K562 (cell line): ENCODE data around the gene TFPT. TPM values are rescaled to one million over a fixed set of nuclear protein-coding genes. Genes with fewer than 3 reads are reported as not detected.
A peak's percentile ranks its signal among the peaks of the same experiment; 100 is the strongest.

Source experiments
- ATAC-seq: fragments of 200-7000 bp; cut with Tn5 transposase; 3 replicates; pipeline ENCODE4 v1.9.1; 2020; ENCODE audit warnings: moderate library complexity
- BruUV-seq: library from RNA; stranded (reverse); fragments of 400-500 nt; replicated peaks from 2 replicates; lab custom pipeline; 2021; lab: Mats Ljungman, UMichigan
- CTCF ChIA-PET: fragments of 300-600 bp; formaldehyde crosslinking; extraction: SDS; loops from one replicate; lab custom pipeline; 2021; ENCODE audit warnings: low intra/inter-chr PET ratio; lab: Yijun Ruan, JAX
- POLR2A ChIA-PET: fragments of 300-600, 350-650 bp; sonication (Branson Sonifier 250); formaldehyde crosslinking; extraction: SDS; loops from one replicate; lab custom pipeline; 2021; ENCODE audit warnings: antibody characterized with exemption, inconsistent platforms; lab: Yijun Ruan, JAX
- DNase-seq, 4 experiments: peaks; one replicate each; pipeline versions ENCODE4 v3.0.0 to v3.0.0-alpha.2; 2011 to 2018; ENCODE audit warnings: low spot score in 3 of 4, mixed read lengths in 3 of 4; ENCODE audit errors: extremely low read depth in 1 of 4
- FAIRE-seq: peaks from 2 replicates; lab custom pipeline; 2011; peaks lifted over from hg19 to GRCh38; lab: Jason Lieb, UNC
- H2AFZ ChIP-seq: 2 replicates; pipeline ENCODE4 v1.6.0; 2011; ENCODE audit warnings: low read depth, low read length, control low read depth, inconsistent platforms
- H3K27ac ChIP-seq: fragments of 200-600 bp; 3 replicates; pipeline ENCODE4 v1.8.0; 2011; ENCODE audit warnings: low read depth, mild to moderate bottlenecking, control low read depth, inconsistent platforms, low read length, moderate library complexity, mixed read lengths; ENCODE audit errors: extremely low read depth
- H3K27me3 ChIP-seq, 2 experiments: fragments of 300-600 bp in 1 of 2; 2 replicates in 1 of 2; 3 replicates in 1 of 2; pipeline versions ENCODE4 v1.6.0 to v1.8.0; 2011; ENCODE audit warnings: inconsistent platforms in 2 of 2, low read length in 2 of 2, mild to moderate bottlenecking in 1 of 2, mixed read lengths in 1 of 2, moderate library complexity in 1 of 2; ENCODE audit not compliant: control insufficient read depth in 2 of 2, insufficient read depth in 2 of 2
- H3K36me3 ChIP-seq: fragments of 300-600 bp; 3 replicates; pipeline ENCODE4 v1.8.0; 2011; ENCODE audit warnings: mild to moderate bottlenecking, low read length, inconsistent platforms; ENCODE audit not compliant: control insufficient read depth, insufficient read depth
- H3K4me1 ChIP-seq, 2 experiments: fragments of 200-600 bp in 1 of 2; replicated peaks in 1 of 2; 2 replicates in 1 of 2; 3 replicates in 1 of 2; pipeline versions ENCODE4 v1.5.1 to v1.8.0; 2011; ENCODE audit warnings: inconsistent platforms in 2 of 2, low read length in 2 of 2, mild to moderate bottlenecking in 1 of 2, mixed read lengths in 1 of 2, moderate library complexity in 1 of 2; ENCODE audit not compliant: control insufficient read depth in 2 of 2, insufficient read depth in 2 of 2
- H3K4me2 ChIP-seq: 2 replicates; pipeline ENCODE4 v1.6.1; 2011; ENCODE audit warnings: low read length, control low read depth, inconsistent platforms, mixed read lengths; ENCODE audit not compliant: insufficient read depth
- H3K4me3 ChIP-seq: fragments of 200-600 bp; sonication (generic), shearing (Covaris generic); 2 replicates; pipeline ENCODE4 v1.5.1; 2016; ENCODE audit warnings: control low read depth, inconsistent platforms
- H3K79me2 ChIP-seq: fragments of 200-600 bp; 3 replicates; pipeline ENCODE4 v1.8.0; 2011; ENCODE audit warnings: low read length, inconsistent platforms; ENCODE audit not compliant: control insufficient read depth, insufficient read depth
- H3K9ac ChIP-seq, 2 experiments: 2 replicates each; pipeline versions ENCODE4 v1.6.0 to v1.6.1; 2011; ENCODE audit warnings: low read depth in 2 of 2, low read length in 2 of 2, control low read depth in 1 of 2, inconsistent platforms in 1 of 2, mild to moderate bottlenecking in 1 of 2, mixed read lengths in 1 of 2; ENCODE audit not compliant: insufficient read depth in 1 of 2
- H3K9me1 ChIP-seq: one replicate; pipeline ENCODE4 v1.6.0; 2011; ENCODE audit warnings: inconsistent platforms, mild to moderate bottlenecking, low read length, moderate library complexity; ENCODE audit not compliant: control insufficient read depth, insufficient read depth
- H3K9me3 ChIP-seq: replicated peaks from 2 replicates; pipeline ENCODE4 v1.5.1; 2011; ENCODE audit warnings: low read depth, low read length, inconsistent platforms; ENCODE audit not compliant: control insufficient read depth, insufficient read depth
- H4K20me1 ChIP-seq: replicated peaks from 2 replicates; pipeline ENCODE4 v1.6.1; 2011; ENCODE audit warnings: low read length, inconsistent platforms, mixed read lengths; ENCODE audit not compliant: control insufficient read depth, insufficient read depth
- BRF2 ChIP-seq: IDR thresholded peaks from 3 replicates; pipeline ENCODE4 v1.6.1; 2011; ENCODE audit warnings: borderline replicate concordance, mild to moderate bottlenecking; ENCODE audit not compliant: insufficient read length, insufficient read depth
- POLR2B ChIP-seq: fragments of 450-650 bp; IDR thresholded peaks from 2 replicates; pipeline ENCODE4 v1.6.1; 2018; ENCODE audit warnings: low read depth; ENCODE audit not compliant: partially characterized antibody
- WGBS: fragments of 100-300 bp; shearing (Covaris generic); methylation state at CpG from one replicate; pipeline ENCODE4 v1.1.6; 2016; ENCODE audit warnings: low coverage, mixed read lengths; ENCODE audit not compliant: insufficient coverage; ENCODE audit errors: missing lambda C conversion rate; 5-methylcytosine and 5-hydroxymethylcytosine counted together
- in situ Hi-C: fragments of 300-500 bp; cut with MboI; formaldehyde crosslinking; loops from 4 replicates; pipeline ENCODE4 v1.15.0; 2018; ENCODE audit warnings: inconsistent platforms, mixed read lengths
- intact Hi-C: fragments of 100-400 bp; cut with micrococcal nuclease; formaldehyde crosslinking; loops from 2 replicates; pipeline ENCODE4 v1.14.2; 2022
- polyA plus RNA-seq, 8 experiments: library from polyadenylated mRNA; depleted of rRNA in 4 of 8; stranded (reverse) in 5 of 8; unstranded in 3 of 8; fragments of >200 nt; fragmentation: Nextera tagmentation in 2 of 8; fragmentation: Illumina TruSeq in 1 of 8; extraction: Ambion mirVana in 2 of 8; extraction: Trizol in 1 of 8; gene quantifications; 2 replicates each; pipeline versions ENCODE4 v1.2.1 to v1.2.3, GENCODE V29; 2011 to 2014; ENCODE audit warnings: inconsistent platforms in 1 of 8, missing spikeins in 1 of 8
- total RNA-seq, 7 experiments: library from RNA; depleted of rRNA in 6 of 7; stranded (reverse); fragments of >200 nt in 6 of 7; fragmentation: Illumina TruSeq in 2 of 7; extraction: Trizol in 2 of 7; gene quantifications; 2 replicates each; pipeline versions ENCODE4 v1.2.1 to v1.2.3, GENCODE V29; 2011 to 2021; ENCODE audit warnings: low replicate concordance in 1 of 7

Gene TFPT
- total and polyA plus RNA-seq, 9 of the 15 experiments (the other 6 are each of a cell fraction or from before 2014, with no cell fraction given), result 0.72 to 16.4 (median 9.2) TPM

GRCh38 chr19:54151362-54152035, 36.0 kb upstream of the TFPT start:
- Histone ChIP-seq H3K4me1 (peaks cover 0 to 4% of the 10 kb centered on the region in 2 experiments; a peak in 1 of 5 replicates), H4K20me1 (no peaks in the 10 kb centered on the region; the same call in 1 of the 2 replicates), H3K4me3 (no peak overlapping the region), H2AFZ (no peak overlapping the region), H3K9ac (no peak overlapping the region), H3K27me3 (no peaks in the 10 kb centered on the region), H3K79me2 (no peaks in the 10 kb centered on the region), H3K9me1 (no peaks in the 10 kb centered on the region), H3K4me2 (no peak overlapping the region), H3K27ac (no peak overlapping the region), H3K36me3 (peaks cover 95% of the 10 kb centered on the region), H3K9me3 (no peaks in the 10 kb centered on the region)
- TF ChIP-seq POLR2B (peak; percentile 4), BRF2 (no peak)
- no TSS peak for BruUV-seq
- CTCF ChIA-PET, result no interaction called here
- intact Hi-C loops, result no loop called here
- no peak for DNase-seq
- in situ Hi-C loops, result no loop called here
- 87% methylated on average over 23 of the region's 23 CpGs for WGBS
- no peak for ATAC-seq
- POLR2A ChIA-PET, result interaction anchor here (0.6 to 1.5 kb wide), 6 partner anchors 8 to 1302 kb away, joined by 3 to 5 read pairs (median 4); partner anchors contain the start of genes CNOT3 and LENG1
- FAIRE-seq, result no peak
